Measurements from ENCODE around the gene SSH3.

- TF ChIP-seq SP1 (IDR thresholded peaks at IDR 0.05; ENCODE audit: low read depth, low read length) (no peak), POLR2A (IDR thresholded peaks at IDR 0.05; ENCODE audit: control extremely low read depth in 1 of 2, low read depth in 2 of 2, low read length in 2 of 2) (no peak), YY1 (IDR thresholded peaks at IDR 0.05; ENCODE audit: low read depth, low read length) (no peak), CTCF (IDR thresholded peaks at IDR 0.05; ENCODE audit: control extremely low read depth in 1 of 3, insufficient read depth in 1 of 3, low read depth in 1 of 3, low read length in 3 of 3) (no peak), SRF (IDR thresholded peaks at IDR 0.05; ENCODE audit: low read depth, low read length) (no peak), SIX5 (IDR thresholded peaks at IDR 0.05; ENCODE audit: low read depth, low read length) (no peak), TEAD4 (IDR thresholded peaks at IDR 0.05; ENCODE audit: low read depth, low read length) (no peak), TAF1 (IDR thresholded peaks at IDR 0.05; ENCODE audit: low read depth, low read length) (no peak), EZH2 (IDR thresholded peaks at IDR 0.05; ENCODE audit: low read depth, low read length, severe bottlenecking) (no peak), POU5F1 (IDR thresholded peaks at IDR 0.05; ENCODE audit: low read depth, low read length) (no peak), CREB1 (IDR thresholded peaks at IDR 0.05) (no peak), NRF1 (IDR thresholded peaks at IDR 0.05; ENCODE audit: low read depth, low read length) (no peak), POLR2AphosphoS5 (IDR thresholded peaks at IDR 0.05; ENCODE audit: low read depth, low read length) (no peak), CEBPB (IDR thresholded peaks at IDR 0.05; ENCODE audit: low read depth, low read length) (no peak)
Observed at GRCh38 chr11:67299471-67300191, 3.7 kb upstream of the SSH3 start.
